Lung (tissue), 12 donors: ENCODE data around the gene ZNF189. TPM values are rescaled to one million over a fixed set of nuclear protein-coding genes. Genes with fewer than 3 reads are reported as not detected.

ENCODE experiments used
- ATAC-seq: fragments of 200-7000 bp; cut with Tn5 transposase; one replicate; pipeline ENCODE4 v1.9.1; 2020; ENCODE audit warnings: moderate number of reproducible peaks; ENCODE audit not compliant: insufficient read depth, low FRiP score
- DNase-seq, 3 donors: peaks; one replicate each; pipeline ENCODE4 v3.0.0-alpha.2; 2013 to 2017
- H3K27ac ChIP-seq, 2 donors: one replicate each; pipeline ENCODE4 v1.5.1; 2013; ENCODE audit warnings: mild to moderate bottlenecking in 2 of 2, moderate library complexity in 2 of 2, control low read depth in 1 of 2, inconsistent platforms in 1 of 2, low read depth in 1 of 2, low read length in 1 of 2
- H3K27me3 ChIP-seq, 3 donors: one replicate each; pipeline ENCODE4 v1.5.1; 2013; ENCODE audit warnings: low read length in 2 of 3; ENCODE audit not compliant: control insufficient read depth in 3 of 3, insufficient read depth in 3 of 3
- H3K36me3 ChIP-seq, 4 donors: one replicate each; pipeline ENCODE4 v1.5.1; 2013; ENCODE audit warnings: low read length in 4 of 4, mild to moderate bottlenecking in 1 of 4, moderate library complexity in 1 of 4; ENCODE audit not compliant: control insufficient read depth in 4 of 4, insufficient read depth in 4 of 4
- H3K4me1 ChIP-seq, 5 donors: one replicate each; pipeline ENCODE4 v1.5.1; 2013; ENCODE audit warnings: low read length in 5 of 5, mild to moderate bottlenecking in 2 of 5, moderate library complexity in 1 of 5; ENCODE audit not compliant: control insufficient read depth in 5 of 5, insufficient read depth in 5 of 5
- H3K4me3 ChIP-seq: one replicate; pipeline ENCODE4 v1.5.1; 2013; ENCODE audit warnings: mild to moderate bottlenecking, control low read depth, moderate library complexity
- H3K9ac ChIP-seq, 2 donors: one replicate each; pipeline ENCODE4 v1.5.1; 2013; ENCODE audit warnings: low read length in 2 of 2, control low read depth in 1 of 2; ENCODE audit not compliant: insufficient read depth in 1 of 2
- H3K9me3 ChIP-seq, 4 donors: one replicate each; pipeline ENCODE4 v1.5.1; 2013; ENCODE audit warnings: low read length in 3 of 4, mild to moderate bottlenecking in 1 of 4, moderate library complexity in 1 of 4; ENCODE audit not compliant: control insufficient read depth in 4 of 4, insufficient read depth in 3 of 4
- WGBS, 2 donors: extraction: QIAGEN DNeasy Blood & Tissue Kit; methylation state at CpG; one replicate each; pipeline ENCODE4 v1.1.7; 2013; 5-methylcytosine and 5-hydroxymethylcytosine counted together
- polyA plus RNA-seq, 2 donors: library from polyadenylated mRNA; stranded (reverse); fragments of 200-250 nt; gene quantifications; one replicate each; pipeline ENCODE4 v1.2.1, GENCODE V29; 2013
- total RNA-seq, 2 donors: library from RNA; depleted of rRNA in 1 of 2; stranded (reverse); fragments of >200 nt in 1 of 2; gene quantifications; one replicate each; pipeline ENCODE4 v1.2.1, GENCODE V29; 2014 to 2021
- TF ChIP-seq, protein P1 (sequence below): IDR thresholded peaks from 2 replicates; pipeline ENCODE4 v1.5.1; 2012; ENCODE audit warnings: mild to moderate bottlenecking; ENCODE audit errors: control extremely low read depth, extremely low read depth
- donor health status: control.
- donor health status: control.
- donor health status: Bipolar disorder and iron deficiency.
- donor health status: healthy.
- donor health status: DM: yes; HTN: yes; CAD: no.

ZNF189 gene
- total and polyA plus RNA-seq, 4 donors: 5.9 to 34.1 (median 11.7) TPM

DNA sequence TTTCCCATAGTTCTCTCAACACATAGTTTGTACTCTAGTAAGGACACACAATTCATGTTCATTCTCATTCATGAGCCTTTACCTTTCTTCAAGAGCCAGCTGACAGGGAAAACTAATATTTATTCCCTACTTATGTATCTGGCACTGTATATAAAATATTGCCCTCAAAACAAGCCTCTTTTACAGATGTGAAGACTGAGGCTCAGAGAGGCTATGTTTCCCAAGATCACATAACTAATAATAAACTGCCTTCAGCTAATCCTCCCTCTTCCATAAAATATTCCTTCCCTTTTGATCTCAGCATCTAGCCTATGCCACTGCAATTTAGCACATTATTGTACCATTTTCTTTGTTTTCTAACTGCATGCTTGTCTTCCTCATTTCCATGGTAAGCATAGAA is 18.7 kb downstream of the ZNF189 start:
- Histone ChIP-seq H3K9ac (no peak overlapping the region), H3K27me3 (no peaks in the 10 kb centered on the region), H3K36me3 (peaks cover 0 to 9% (median 5%) of the 10 kb centered on the region in 4 donors), H3K4me3 (no peak overlapping the region), H3K9me3 (peaks cover 0 to 17% (median 3%) of the 10 kb centered on the region in 4 donors), H3K27ac (no peak overlapping the region), H3K4me1 (peaks cover 0 to 2% (median 0%) of the 10 kb centered on the region in 5 donors)
- no peak for DNase-seq
- TF ChIP-seq, protein P1, sequence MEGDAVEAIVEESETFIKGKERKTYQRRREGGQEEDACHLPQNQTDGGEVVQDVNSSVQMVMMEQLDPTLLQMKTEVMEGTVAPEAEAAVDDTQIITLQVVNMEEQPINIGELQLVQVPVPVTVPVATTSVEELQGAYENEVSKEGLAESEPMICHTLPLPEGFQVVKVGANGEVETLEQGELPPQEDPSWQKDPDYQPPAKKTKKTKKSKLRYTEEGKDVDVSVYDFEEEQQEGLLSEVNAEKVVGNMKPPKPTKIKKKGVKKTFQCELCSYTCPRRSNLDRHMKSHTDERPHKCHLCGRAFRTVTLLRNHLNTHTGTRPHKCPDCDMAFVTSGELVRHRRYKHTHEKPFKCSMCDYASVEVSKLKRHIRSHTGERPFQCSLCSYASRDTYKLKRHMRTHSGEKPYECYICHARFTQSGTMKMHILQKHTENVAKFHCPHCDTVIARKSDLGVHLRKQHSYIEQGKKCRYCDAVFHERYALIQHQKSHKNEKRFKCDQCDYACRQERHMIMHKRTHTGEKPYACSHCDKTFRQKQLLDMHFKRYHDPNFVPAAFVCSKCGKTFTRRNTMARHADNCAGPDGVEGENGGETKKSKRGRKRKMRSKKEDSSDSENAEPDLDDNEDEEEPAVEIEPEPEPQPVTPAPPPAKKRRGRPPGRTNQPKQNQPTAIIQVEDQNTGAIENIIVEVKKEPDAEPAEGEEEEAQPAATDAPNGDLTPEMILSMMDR: no peak
- no peak for ATAC-seq

DNA sequence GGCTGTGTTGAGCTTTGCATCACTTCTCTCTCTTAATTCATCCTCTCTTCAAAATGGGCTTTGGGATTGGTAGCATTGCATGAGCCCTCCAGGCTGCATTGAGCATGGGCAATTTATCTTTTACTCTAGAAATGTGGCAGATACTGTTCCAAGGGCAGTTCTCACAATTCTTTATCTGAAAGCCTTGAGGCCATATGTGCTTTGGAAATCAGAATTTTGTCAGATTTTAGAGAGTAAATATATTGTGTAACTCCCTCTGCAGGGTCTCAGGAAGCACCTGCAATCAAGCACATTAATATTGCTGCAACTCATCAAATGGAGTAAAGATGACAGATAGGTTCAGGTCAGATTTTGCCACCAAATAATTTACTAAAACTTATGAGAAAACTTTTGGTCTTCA is 19.3 kb downstream of the ZNF189 start:
- Histone ChIP-seq H3K4me1 (peaks cover 0 to 2% (median 0%) of the 10 kb centered on the region in 5 donors), H3K9ac (no peak overlapping the region), H3K27me3 (no peaks in the 10 kb centered on the region), H3K4me3 (no peak overlapping the region), H3K27ac (no peak overlapping the region), H3K36me3 (peaks cover 0 to 9% (median 3%) of the 10 kb centered on the region in 4 donors), H3K9me3 (peaks cover 0 to 13% (median 3%) of the 10 kb centered on the region in 4 donors)
- DNase-seq: no peak
- ATAC-seq: no peak
- TF ChIP-seq, protein P1: no peak

DNA sequence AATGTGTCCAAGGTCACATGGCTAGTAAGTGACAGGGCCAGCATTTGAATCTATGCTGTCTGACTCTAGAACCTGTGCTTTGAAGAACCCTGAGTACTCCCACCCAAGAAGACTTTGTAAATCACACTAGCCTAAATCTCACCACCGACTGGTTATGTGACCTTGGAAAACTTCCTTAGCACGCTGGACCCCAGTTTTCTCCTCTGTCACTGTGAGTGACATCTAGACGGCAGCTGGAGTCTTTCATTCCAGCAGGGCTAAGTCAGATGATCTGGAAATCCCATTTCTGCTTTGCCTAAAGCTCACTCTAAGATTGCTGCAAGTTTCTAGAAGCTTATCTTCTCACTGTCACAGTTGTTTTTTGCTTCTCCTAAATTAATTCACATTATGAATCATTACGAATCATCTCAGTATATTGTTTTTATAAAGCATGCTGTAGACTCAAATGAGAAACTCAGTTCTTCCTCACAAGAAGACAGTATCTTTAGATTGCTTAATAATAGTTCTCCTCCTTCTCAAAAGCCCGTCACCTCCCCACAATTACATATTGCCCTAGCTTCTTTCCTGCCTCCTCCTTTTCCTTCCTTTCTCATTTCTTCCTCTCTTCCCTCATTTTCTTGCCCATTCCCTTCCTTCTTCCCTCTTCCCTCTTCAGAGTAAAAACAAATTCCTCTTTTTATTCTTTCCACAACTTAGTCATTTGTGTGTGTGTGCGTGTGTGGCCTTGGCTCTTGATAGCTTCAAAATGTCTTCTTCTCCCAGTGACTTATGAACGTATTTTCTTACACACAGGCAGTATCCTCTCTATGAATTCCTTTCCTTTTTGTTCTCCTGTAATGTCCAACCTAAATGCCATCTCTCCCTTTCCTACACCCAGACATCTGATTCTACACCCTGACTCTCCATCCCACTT is 20.1 kb downstream of the ZNF189 start:
- Histone ChIP-seq H3K9me3 (peaks cover 0 to 9% (median 3%) of the 10 kb centered on the region in 4 donors), H3K4me1 (peaks cover 0 to 2% (median 0%) of the 10 kb centered on the region in 5 donors), H3K27ac (no peak overlapping the region), H3K4me3 (no peak overlapping the region), H3K36me3 (peaks cover 0 to 9% (median 1%) of the 10 kb centered on the region in 4 donors), H3K27me3 (no peaks in the 10 kb centered on the region), H3K9ac (no peak overlapping the region)
- TF ChIP-seq, protein P1: no peak
- DNase-seq: no peak
- no peak for ATAC-seq
- WGBS, 2 donors: 72 to 78% methylated on average over 7 of the region's 7 CpGs
